Esophagus squamous epithelium (tissue), 5 donors: ENCODE results near the gene COMTD1. TPM values are rescaled to one million over a fixed set of nuclear protein-coding genes. Genes with fewer than 3 reads are reported as not detected.

ENCODE experiments used
- DNase-seq: peaks from one replicate; lab custom pipeline; 2025; lab: John Stamatoyannopoulos, UW
- H3K27ac ChIP-seq, 4 donors: fragments of 200-600 bp; sonication (generic); one replicate each; pipeline ENCODE4 v1.5.1; 2016 to 2019; ENCODE audit warnings: mild to moderate bottlenecking in 1 of 4
- H3K27me3 ChIP-seq, 4 donors: fragments of 200-600 bp; sonication (generic); 1 replicate in 3 of 4; 2 replicates in 1 of 4; pipeline versions ENCODE4 v1.5.1 to v1.6.0; 2017 to 2021; ENCODE audit warnings: antibody characterized with exemption in 1 of 4
- H3K36me3 ChIP-seq, 3 donors: fragments of 200-600 bp; sonication (generic); one replicate each; pipeline ENCODE4 v1.5.1; 2016 to 2019
- H3K4me1 ChIP-seq, 3 donors: fragments of 200-600 bp; sonication (generic); one replicate each; pipeline ENCODE4 v1.5.1; 2017 to 2019
- H3K4me3 ChIP-seq, 4 donors: fragments of 200-600 bp; sonication (generic); 1 replicate in 3 of 4; 2 replicates in 1 of 4; pipeline ENCODE4 v1.5.1; 2016 to 2019; ENCODE audit warnings: mild to moderate bottlenecking in 2 of 4, moderate library complexity in 1 of 4
- H3K9me3 ChIP-seq, 3 donors: fragments of 200-600 bp; sonication (generic); one replicate each; pipeline ENCODE4 v1.5.1; 2016 to 2019
- POLR2A ChIP-seq, 4 donors: fragments of 450-650 bp; IDR thresholded peaks; one replicate each; pipeline ENCODE4 v1.6.1; 2017; ENCODE audit warnings: antibody characterized with exemption in 4 of 4, mild to moderate bottlenecking in 4 of 4, moderate library complexity in 3 of 4
- WGBS, 2 donors: methylation state at CpG; one replicate each; pipeline ENCODE4 v1.1.5; 2018; 5-methylcytosine and 5-hydroxymethylcytosine counted together
- intact Hi-C: fragments of 100-400 bp; cut with DNase I; formaldehyde crosslinking; loops from one replicate; pipeline ENCODE4 v1.15.0; 2022
- total RNA-seq, 4 donors: library from RNA; depleted of rRNA; stranded (reverse); fragments of >200 nt; gene quantifications; one replicate each; pipeline ENCODE4 v1.1.0, GENCODE V29; 2016
- TF ChIP-seq, protein P1 (sequence below), 6 experiments: fragments of 450-650 bp in 4 of 6; fragments of 200-600 bp in 2 of 6; sonication (generic) in 2 of 6; IDR thresholded peaks; one replicate each; pipeline ENCODE4 v1.5.1; 2016 to 2019; ENCODE audit warnings: antibody characterized with exemption in 6 of 6, mild to moderate bottlenecking in 4 of 6, moderate library complexity in 4 of 6
- donor health status: DM: yes; HTN: yes; CAD: no.

The COMTD1 gene
- total RNA-seq, 4 donors from 2014 or later: 87.8 to 139 (median 111) TPM

DNA sequence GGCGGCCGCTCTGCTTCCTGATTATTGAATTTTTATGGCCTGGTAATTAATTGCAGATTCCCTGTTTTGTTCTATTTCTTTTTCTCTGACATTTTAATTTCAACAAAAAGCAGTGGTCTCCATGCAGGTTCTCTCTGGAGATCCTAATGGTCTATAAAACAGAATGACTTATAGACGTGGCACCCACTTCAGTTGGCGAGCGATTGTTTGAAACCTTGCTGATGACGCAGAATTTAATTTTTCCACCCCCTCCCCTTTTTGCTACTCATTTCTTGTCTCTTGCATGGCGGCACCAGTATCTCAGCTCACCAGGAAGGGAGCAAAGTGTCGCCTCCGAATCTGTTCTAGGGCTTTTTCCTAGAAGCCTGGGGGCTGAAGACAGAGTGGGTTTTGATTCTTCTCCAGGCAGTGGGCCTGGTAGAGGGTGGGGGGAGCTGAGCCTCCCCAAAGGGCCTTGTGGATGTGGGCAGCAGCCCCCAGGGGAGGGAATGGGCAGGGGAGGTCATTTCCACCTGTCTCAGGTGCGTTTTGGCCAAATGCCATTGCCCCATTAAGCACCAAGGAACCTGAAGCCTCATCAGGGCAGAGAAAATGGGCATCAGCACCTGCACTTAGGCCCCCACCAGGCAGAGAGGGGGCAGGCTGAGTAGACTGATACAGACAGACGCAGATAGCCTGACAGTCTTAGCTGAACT lies 3.5 kb upstream of the COMTD1 start:
- TF ChIP-seq, protein P1, sequence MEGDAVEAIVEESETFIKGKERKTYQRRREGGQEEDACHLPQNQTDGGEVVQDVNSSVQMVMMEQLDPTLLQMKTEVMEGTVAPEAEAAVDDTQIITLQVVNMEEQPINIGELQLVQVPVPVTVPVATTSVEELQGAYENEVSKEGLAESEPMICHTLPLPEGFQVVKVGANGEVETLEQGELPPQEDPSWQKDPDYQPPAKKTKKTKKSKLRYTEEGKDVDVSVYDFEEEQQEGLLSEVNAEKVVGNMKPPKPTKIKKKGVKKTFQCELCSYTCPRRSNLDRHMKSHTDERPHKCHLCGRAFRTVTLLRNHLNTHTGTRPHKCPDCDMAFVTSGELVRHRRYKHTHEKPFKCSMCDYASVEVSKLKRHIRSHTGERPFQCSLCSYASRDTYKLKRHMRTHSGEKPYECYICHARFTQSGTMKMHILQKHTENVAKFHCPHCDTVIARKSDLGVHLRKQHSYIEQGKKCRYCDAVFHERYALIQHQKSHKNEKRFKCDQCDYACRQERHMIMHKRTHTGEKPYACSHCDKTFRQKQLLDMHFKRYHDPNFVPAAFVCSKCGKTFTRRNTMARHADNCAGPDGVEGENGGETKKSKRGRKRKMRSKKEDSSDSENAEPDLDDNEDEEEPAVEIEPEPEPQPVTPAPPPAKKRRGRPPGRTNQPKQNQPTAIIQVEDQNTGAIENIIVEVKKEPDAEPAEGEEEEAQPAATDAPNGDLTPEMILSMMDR (IDR thresholded peaks at IDR 0.05): no peak
- Histone ChIP-seq H3K4me3 (no peak overlapping the region), H3K4me1 (peaks cover 12 to 60% (median 15%) of the 10 kb centered on the region in 3 donors), H3K9me3 (no peaks in the 10 kb centered on the region), H3K36me3 (no peaks in the 10 kb centered on the region), H3K27ac (no peak overlapping the region), H3K27me3 (no peaks in the 10 kb centered on the region)
- WGBS, 2 donors: 87 to 88% methylated on average over 8 to 10 of the region's 11 CpGs
- intact Hi-C loops: loop anchor here (10.0 kb wide), 1 partner anchor 114 kb away; no protein-coding TSS in a partner anchor
- DNase-seq: no peak

DNA sequence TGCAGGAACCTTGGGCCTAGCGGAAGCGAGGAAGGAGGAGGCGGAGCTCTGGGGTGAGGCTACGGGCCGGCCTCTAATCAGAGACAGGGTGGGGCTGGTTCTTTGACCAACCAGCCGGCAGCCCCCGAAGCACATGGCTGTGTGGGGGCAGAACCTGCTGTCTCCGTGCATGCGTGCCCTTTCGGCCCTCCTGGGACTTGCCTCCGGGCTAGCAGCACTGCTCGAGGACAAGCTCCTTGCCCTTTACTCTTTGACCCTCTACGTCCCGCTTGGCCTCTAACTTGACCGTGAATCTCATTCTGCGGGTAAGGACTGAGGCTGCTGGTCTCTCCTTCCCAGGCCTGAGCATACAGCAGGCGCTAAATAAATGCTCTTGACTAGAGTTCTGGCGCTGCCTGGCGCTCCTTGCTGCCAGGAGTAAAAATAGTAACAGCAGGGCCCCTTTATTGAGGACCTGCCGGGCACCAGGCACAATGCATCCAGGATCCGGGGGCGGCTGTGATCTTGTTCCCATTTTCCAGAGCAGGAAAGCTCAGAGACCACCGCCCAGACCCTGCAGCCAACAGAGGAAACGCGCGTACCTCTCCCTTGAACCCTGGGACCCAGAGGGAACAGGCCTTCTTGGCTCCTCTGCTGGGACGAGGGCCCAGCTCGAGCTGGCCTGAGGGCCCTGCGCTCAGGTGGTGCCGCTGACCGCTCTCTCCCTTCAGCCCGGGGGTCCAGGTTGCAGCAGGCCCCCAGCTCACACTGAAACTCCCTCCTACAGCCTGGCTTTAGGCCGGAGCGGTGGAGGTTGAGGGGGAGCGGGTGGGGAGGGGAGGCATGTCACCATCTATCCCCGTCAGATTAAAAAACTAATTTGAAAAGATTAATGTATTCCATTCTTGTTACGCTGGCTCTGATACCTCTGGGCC lies 2.7 kb upstream of the COMTD1 start:
- H3K4me1 ChIP-seq: peaks cover 11 to 59% (median 17%) of the 10 kb centered on the region in 3 donors
- no peak overlapping the region for H3K27ac ChIP-seq
- no peak for DNase-seq
- WGBS, 2 donors: 86 to 92% methylated on average over 17 to 21 of the region's 37 CpGs
- intact Hi-C loops: loop anchor here (10.0 kb wide), 1 partner anchor 114 kb away; no protein-coding TSS in a partner anchor
- no peaks in the 10 kb centered on the region for H3K27me3 ChIP-seq
- no peaks in the 10 kb centered on the region for H3K9me3 ChIP-seq
- peaks cover 0 to 4% (median 0%) of the 10 kb centered on the region in 3 donors for H3K36me3 ChIP-seq
- TF ChIP-seq POLR2A (IDR thresholded peaks at IDR 0.05): no peak
- TF ChIP-seq, protein P1 (IDR thresholded peaks at IDR 0.05): no peak
- no peak overlapping the region for H3K4me3 ChIP-seq

DNA sequence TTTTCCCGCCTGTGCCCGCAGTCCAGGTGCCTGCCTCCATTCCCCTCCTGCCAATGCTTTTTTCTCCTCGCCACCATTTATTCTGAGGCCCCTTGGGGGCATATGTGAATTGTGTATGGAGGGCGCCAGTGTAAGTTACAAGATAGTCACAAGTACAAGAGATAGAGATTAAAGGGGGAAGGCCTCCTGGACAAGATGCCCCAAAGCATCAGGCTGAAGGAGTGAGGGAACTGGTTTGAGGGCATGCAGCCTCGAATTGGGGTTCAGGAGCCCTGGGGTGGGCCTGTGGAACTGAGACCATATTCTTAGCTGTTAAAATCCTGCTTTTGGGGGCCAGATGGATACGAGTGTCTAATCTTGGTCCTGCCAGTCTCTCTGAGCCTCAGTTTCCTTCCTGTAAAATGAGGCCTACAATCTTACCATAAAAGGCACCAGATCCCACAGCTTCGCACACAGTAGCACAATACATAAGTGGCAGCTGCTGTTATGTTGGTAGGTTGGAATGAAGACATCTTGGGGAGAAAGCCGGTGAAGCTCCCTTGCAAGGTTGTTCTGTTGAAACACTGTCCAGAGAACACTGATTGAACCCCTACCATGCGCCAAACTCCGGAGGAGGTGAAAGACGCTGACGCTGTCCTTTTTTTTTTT lies 545 bp upstream of the COMTD1 start:
- Histone ChIP-seq H3K4me3 (peak overlapping the region in 3 of 4 donors; percentile 62 to 82 (median 70)), H3K9me3 (no peaks in the 10 kb centered on the region), H3K27me3 (no peaks in the 10 kb centered on the region), H3K36me3 (peaks cover 10 to 25% (median 10%) of the 10 kb centered on the region in 3 donors), H3K27ac (peak overlapping the region; percentile 97 to 99 (median 98)), H3K4me1 (peaks cover 13 to 65% (median 21%) of the 10 kb centered on the region in 3 donors)
- peak in 1 of 4 donors; percentile 3 for TF ChIP-seq POLR2A (IDR thresholded peaks at IDR 0.05)
- TF ChIP-seq, protein P1 (IDR thresholded peaks at IDR 0.05): no peak
- intact Hi-C loops: loop anchor here (10.0 kb wide), 1 partner anchor 112 kb away; no protein-coding TSS in a partner anchor
- no peak for DNase-seq
- 54 to 69% methylated on average over 8 to 10 of the region's 12 CpGs for WGBS, 2 donors

DNA sequence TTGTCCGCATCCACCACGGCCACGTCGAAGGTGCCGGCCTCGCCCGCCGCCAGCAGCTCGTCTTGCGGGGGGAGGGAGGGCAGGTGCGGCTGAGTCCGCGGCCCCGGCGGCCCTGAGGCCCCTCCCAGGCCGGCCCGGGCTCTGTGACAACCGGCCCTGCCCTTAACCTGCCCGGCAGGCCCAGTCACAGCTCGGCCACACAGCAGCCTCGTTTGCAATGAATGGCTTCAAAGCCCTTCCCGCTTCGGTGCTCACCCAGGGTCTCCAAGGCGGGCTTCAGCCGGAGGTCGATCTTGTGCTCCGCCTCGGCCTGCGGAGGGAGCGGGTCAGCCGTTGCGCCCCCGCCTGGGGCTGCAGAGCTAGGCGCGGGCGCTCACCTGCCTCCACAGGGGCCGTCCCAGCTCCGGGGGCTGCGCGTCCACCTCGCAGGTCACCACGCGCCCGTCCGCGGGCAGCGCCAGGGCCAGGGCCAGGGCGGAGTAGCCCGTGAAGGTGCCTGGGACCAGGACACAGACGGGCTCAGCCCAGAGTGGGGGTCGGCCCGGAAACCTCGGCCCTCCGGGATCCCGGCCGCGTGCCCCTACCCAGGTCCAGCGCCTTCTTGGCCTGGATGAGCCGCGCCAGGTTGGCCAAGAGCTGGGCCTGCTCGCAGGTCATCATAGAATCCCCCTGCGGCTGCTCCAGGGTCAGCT lies 928 bp downstream of the COMTD1 start:
- no peak for DNase-seq
- intact Hi-C loops: loop anchor here (5.0 to 10.0 kb wide), 2 partner anchors 48 to 110 kb away; no protein-coding TSS in a partner anchor
- Histone ChIP-seq H3K4me3 (peak overlapping the region; percentile 61 to 82 (median 66)), H3K27me3 (no peaks in the 10 kb centered on the region), H3K9me3 (no peaks in the 10 kb centered on the region), H3K4me1 (peaks cover 15 to 68% (median 21%) of the 10 kb centered on the region in 3 donors), H3K27ac (peak overlapping the region; percentile 97 to 99 (median 98)), H3K36me3 (peaks cover 12 to 40% (median 13%) of the 10 kb centered on the region in 3 donors)
- peak in 1 of 4 donors; percentile 1 for TF ChIP-seq POLR2A (IDR thresholded peaks at IDR 0.05)
- TF ChIP-seq, protein P1 (IDR thresholded peaks at IDR 0.05): no peak
- 2% methylated on average over 9 of the region's 62 CpGs; no CpG with 5 or more reads in 1 of the 2 donors for WGBS, 2 donors
